LoVo (cell line): ENCODE measurements around the gene ALG2.
A peak's percentile ranks its signal among the peaks of the same experiment; 100 is the strongest.
"Not testable (repeated sequence)": the region's sequence is repeated elsewhere in the genome, so short reads cannot be mapped to it uniquely, and the experiment has no call there.

Experiments
- DNase-seq: peaks from one replicate; pipeline ENCODE4 v3.0.0-alpha.2; 2016; ENCODE audit warnings: low spot score

ALG2 gene

GRCh38 chr9:99237849-99238248 lies 16.1 kb upstream of the ALG2 start:
- DNase-seq = not testable (repeated sequence)

- no peak for DNase-seq
Measured at GRCh38 chr9:99237356-99237755, 15.6 kb upstream of the ALG2 start.

GRCh38 chr9:99235926-99236634 lies 14.3 kb upstream of the ALG2 start:
- no peak for DNase-seq

GRCh38 chr9:99235069-99235468 lies 13.3 kb upstream of the ALG2 start:
- DNase-seq = no peak

- DNase-seq = no peak
Measured at GRCh38 chr9:99234618-99235017, 12.9 kb upstream of the ALG2 start.

- DNase-seq = no peak
Measured at GRCh38 chr9:99231711-99232110, 10.0 kb upstream of the ALG2 start.

GRCh38 chr9:99230206-99230605 lies 8.5 kb upstream of the ALG2 start:
- DNase-seq = no peak

- no peak for DNase-seq
Measured at GRCh38 chr9:99226054-99226453, 4.3 kb upstream of the ALG2 start.

GRCh38 chr9:99224445-99224844 lies 2.7 kb upstream of the ALG2 start:
- no peak for DNase-seq

- peak; percentile 2 for DNase-seq
Measured at GRCh38 chr9:99222416-99223270, 901 bp upstream of the ALG2 start.

GRCh38 chr9:99221266-99221620 lies 499 bp downstream of the ALG2 start:
- DNase-seq = no peak

- no peak for DNase-seq
Measured at GRCh38 chr9:99220011-99220410, 1.7 kb downstream of the ALG2 start.

GRCh38 chr9:99216073-99216472 lies 5.7 kb downstream of the ALG2 start:
- no peak for DNase-seq

GRCh38 chr9:99213197-99213596 lies 8.5 kb downstream of the ALG2 start:
- no peak for DNase-seq

GRCh38 chr9:99211746-99212145 lies 10.0 kb downstream of the ALG2 start:
- DNase-seq = no peak

- DNase-seq = no peak
Measured at GRCh38 chr9:99210572-99210971, 11.2 kb downstream of the ALG2 start.

GRCh38 chr9:99201603-99202002 lies 20.1 kb downstream of the ALG2 start:
- DNase-seq = no peak

GRCh38 chr9:99199938-99200539 lies 21.7 kb downstream of the ALG2 start:
- no peak for DNase-seq

GRCh38 chr9:99197987-99198386 lies 23.8 kb downstream of the ALG2 start:
- no peak for DNase-seq

- no peak for DNase-seq
Measured at GRCh38 chr9:99197124-99197630, 24.6 kb downstream of the ALG2 start.

- not testable (repeated sequence) for DNase-seq
Measured at GRCh38 chr9:99196484-99196883, 25.3 kb downstream of the ALG2 start.

- DNase-seq = no peak
Measured at GRCh38 chr9:99193466-99193821, 28.3 kb downstream of the ALG2 start.
